Natural killer cell (primary cell): Measurements from ENCODE around the gene UBE2D2. TPM values are rescaled to one million over a fixed set of nuclear protein-coding genes. Genes with fewer than 3 reads are reported as not detected.
A peak's percentile ranks its signal among the peaks of the same experiment; 100 is the strongest.

Experiments used
- ATAC-seq, 3 donors: fragments of 150-1000 bp in 2 of 3; fragments of 200-7000 bp in 1 of 3; cut with Tn5 transposase; 1 replicate in 1 of 3; 2 replicates in 2 of 3; pipeline ENCODE4 v1.10.0; 2021; ENCODE audit warnings: mild to moderate bottlenecking in 2 of 3, moderate library complexity in 2 of 3
- DNase-seq, 2 donors: peaks; one replicate each; pipeline versions ENCODE4 v3.0.0 to v3.0.0-alpha.2; 2013 to 2021; ENCODE audit warnings: mixed read lengths in 1 of 2
- H3K27ac ChIP-seq: one replicate; pipeline ENCODE4 v1.5.1; 2013; ENCODE audit warnings: mild to moderate bottlenecking, low read length
- H3K27me3 ChIP-seq: one replicate; pipeline ENCODE4 v1.6.1; 2013; ENCODE audit warnings: low read length; ENCODE audit not compliant: control insufficient read depth, insufficient read depth
- H3K36me3 ChIP-seq: one replicate; pipeline ENCODE4 v1.6.1; 2013; ENCODE audit warnings: low read length; ENCODE audit not compliant: control insufficient read depth, insufficient read depth
- H3K4me1 ChIP-seq: one replicate; pipeline ENCODE4 v1.6.1; 2013; ENCODE audit warnings: low read length; ENCODE audit not compliant: control insufficient read depth, insufficient read depth
- H3K4me3 ChIP-seq: one replicate; pipeline ENCODE4 v1.5.1; 2013; ENCODE audit warnings: low read length
- H3K9me3 ChIP-seq: one replicate; pipeline ENCODE4 v1.6.1; 2013; ENCODE audit warnings: low read length; ENCODE audit not compliant: control insufficient read depth, insufficient read depth
- H3K27ac Mint-ChIP-seq, 2 donors: one replicate each; pipeline ENCODE4 v1.8.0; 2022; ENCODE audit warnings: mild to moderate bottlenecking in 2 of 2, mixed read lengths in 2 of 2, moderate library complexity in 1 of 2
- H3K27me3 Mint-ChIP-seq, 2 donors: one replicate each; pipeline ENCODE4 v1.8.0; 2022; ENCODE audit warnings: low read depth in 2 of 2, mixed read lengths in 2 of 2
- H3K36me3 Mint-ChIP-seq: one replicate; pipeline ENCODE4 v1.8.0; 2022; ENCODE audit warnings: mixed read lengths
- H3K4me1 Mint-ChIP-seq, 2 donors: one replicate each; pipeline ENCODE4 v1.8.0; 2022; ENCODE audit warnings: mixed read lengths in 2 of 2
- H3K4me3 Mint-ChIP-seq: one replicate; pipeline ENCODE4 v1.8.0; 2022; ENCODE audit warnings: mild to moderate bottlenecking, moderate library complexity, mixed read lengths
- H3K9me3 Mint-ChIP-seq, 2 donors: one replicate each; pipeline ENCODE4 v1.8.0; 2022; ENCODE audit warnings: mixed read lengths in 2 of 2
- WGBS: methylation state at CpG from one replicate; pipeline ENCODE4 v1.1.7; 2013; ENCODE audit warnings: missing lambda C conversion rate; ENCODE audit not compliant: insufficient coverage; 5-methylcytosine and 5-hydroxymethylcytosine counted together
- intact Hi-C: fragments of 100-400 bp; cut with micrococcal nuclease; formaldehyde crosslinking; loops from one replicate; pipeline ENCODE4 v1.14.2; 2022
- total RNA-seq, 4 donors: library from RNA; stranded (reverse); fragments of 120-200 nt in 1 of 4; gene quantifications; one replicate each; pipeline versions ENCODE4 v1.2.3 to v1.2.4, GENCODE V29; 2013 to 2022
- TF ChIP-seq, protein P1 (sequence below): fragments of 200-600 bp; IDR thresholded peaks from one replicate; pipeline ENCODE4 v1.8.0; 2022; ENCODE audit warnings: antibody characterized with exemption

UBE2D2 gene
- total RNA-seq, 3 donors from 2014 or later (not counting 1 experiment from before 2014, with no cell fraction given): 127 to 139 (median 131) TPM

DNA sequence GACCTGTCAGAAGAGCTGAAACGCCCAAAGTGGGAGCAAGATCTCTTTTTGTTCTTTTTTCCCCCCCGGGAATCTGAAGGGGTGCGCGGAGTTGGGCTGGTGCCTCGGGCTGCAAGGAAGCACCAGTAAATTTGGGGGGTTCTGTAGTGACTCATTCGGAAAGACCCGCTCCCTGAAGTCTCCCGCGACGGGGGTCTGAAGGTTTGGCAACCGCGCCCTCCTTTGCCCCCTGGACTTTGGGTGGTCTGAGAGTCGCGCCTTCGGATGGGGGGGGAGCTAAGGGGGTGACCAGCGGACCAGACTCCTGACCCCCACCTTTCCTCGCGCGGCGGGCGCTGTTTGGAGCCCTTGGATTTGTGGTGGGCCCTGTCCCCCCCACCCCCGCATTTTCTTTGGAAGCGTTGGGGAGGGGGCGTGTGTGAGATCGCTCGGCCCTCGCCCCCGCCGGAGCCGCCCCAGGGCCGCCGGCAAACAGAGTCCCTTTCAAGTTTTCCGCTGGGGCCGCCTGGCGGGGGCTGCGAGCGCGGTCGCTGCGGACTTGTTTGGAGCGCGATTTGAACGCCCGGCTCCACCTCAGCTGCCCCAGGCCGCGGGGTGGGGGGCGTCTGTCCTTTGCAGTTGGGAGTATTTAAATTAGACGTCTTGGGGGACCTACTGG lies 89.0 kb downstream of the UBE2D2 start:
- Histone ChIP-seq H3K4me1 (peaks cover 79% of the 10 kb centered on the region), H3K9me3 (no peaks in the 10 kb centered on the region), H3K4me3 (peak overlapping the region; percentile 73), H3K27me3 (no peaks in the 10 kb centered on the region), H3K27ac (peak overlapping the region; percentile 85), H3K36me3 (no peaks in the 10 kb centered on the region)
- Mint-ChIP-seq H3K9me3 (no peaks in the 10 kb centered on the region), H3K36me3 (no peaks in the 10 kb centered on the region), H3K27me3 (no peaks in the 10 kb centered on the region), H3K4me1 (peaks cover 54 to 75% of the 10 kb centered on the region in 2 donors), H3K27ac (peak overlapping the region; percentile 91 to 94), H3K4me3 (peak overlapping the region; percentile 88)
- ATAC-seq (no peak), DNase-seq (peak; percentile 56 to 57)
- WGBS: under 1% methylated on average over 48 of the region's 48 CpGs
- intact Hi-C loops: no loop called here
- TF ChIP-seq, protein P1, sequence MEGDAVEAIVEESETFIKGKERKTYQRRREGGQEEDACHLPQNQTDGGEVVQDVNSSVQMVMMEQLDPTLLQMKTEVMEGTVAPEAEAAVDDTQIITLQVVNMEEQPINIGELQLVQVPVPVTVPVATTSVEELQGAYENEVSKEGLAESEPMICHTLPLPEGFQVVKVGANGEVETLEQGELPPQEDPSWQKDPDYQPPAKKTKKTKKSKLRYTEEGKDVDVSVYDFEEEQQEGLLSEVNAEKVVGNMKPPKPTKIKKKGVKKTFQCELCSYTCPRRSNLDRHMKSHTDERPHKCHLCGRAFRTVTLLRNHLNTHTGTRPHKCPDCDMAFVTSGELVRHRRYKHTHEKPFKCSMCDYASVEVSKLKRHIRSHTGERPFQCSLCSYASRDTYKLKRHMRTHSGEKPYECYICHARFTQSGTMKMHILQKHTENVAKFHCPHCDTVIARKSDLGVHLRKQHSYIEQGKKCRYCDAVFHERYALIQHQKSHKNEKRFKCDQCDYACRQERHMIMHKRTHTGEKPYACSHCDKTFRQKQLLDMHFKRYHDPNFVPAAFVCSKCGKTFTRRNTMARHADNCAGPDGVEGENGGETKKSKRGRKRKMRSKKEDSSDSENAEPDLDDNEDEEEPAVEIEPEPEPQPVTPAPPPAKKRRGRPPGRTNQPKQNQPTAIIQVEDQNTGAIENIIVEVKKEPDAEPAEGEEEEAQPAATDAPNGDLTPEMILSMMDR: peak; percentile 47

GRCh38 chr5:139650689-139651042 lies 89.5 kb downstream of the UBE2D2 start:
- TF ChIP-seq, protein P1: peak; percentile 4
- Histone ChIP-seq H3K27me3 (no peaks in the 10 kb centered on the region), H3K27ac (peak overlapping the region; percentile 85), H3K4me1 (peaks cover 79% of the 10 kb centered on the region), H3K4me3 (peak overlapping the region; percentile 73), H3K36me3 (no peaks in the 10 kb centered on the region), H3K9me3 (no peaks in the 10 kb centered on the region)
- DNase-seq (no peak), ATAC-seq (no peak)
- peak overlapping the region; percentile 88 for H3K4me3 Mint-ChIP-seq
- H3K4me1 Mint-ChIP-seq: peaks cover 57 to 78% of the 10 kb centered on the region in 2 donors
- no peaks in the 10 kb centered on the region for H3K9me3 Mint-ChIP-seq
- H3K36me3 Mint-ChIP-seq: no peaks in the 10 kb centered on the region
- no peaks in the 10 kb centered on the region for H3K27me3 Mint-ChIP-seq
- intact Hi-C loops: no loop called here
- H3K27ac Mint-ChIP-seq: peak overlapping the region; percentile 91 to 94
- 8% methylated on average over 12 of the region's 13 CpGs for WGBS

- intact Hi-C loops: no loop called here
- H3K27ac ChIP-seq: peak overlapping the region; percentile 85
- Mint-ChIP-seq H3K27ac (peak overlapping the region; percentile 91 to 94), H3K9me3 (no peaks in the 10 kb centered on the region), H3K27me3 (no peaks in the 10 kb centered on the region), H3K4me3 (peak overlapping the region; percentile 88), H3K36me3 (no peaks in the 10 kb centered on the region), H3K4me1 (peaks cover 63 to 83% of the 10 kb centered on the region in 2 donors)
- ATAC-seq: no peak
- peaks cover 85% of the 10 kb centered on the region for H3K4me1 ChIP-seq
- DNase-seq: no peak
- 25% methylated on average over 14 of the region's 14 CpGs for WGBS
- no peaks in the 10 kb centered on the region for H3K36me3 ChIP-seq
- peak overlapping the region; percentile 73 for H3K4me3 ChIP-seq
- TF ChIP-seq, protein P1: no peak
- H3K27me3 ChIP-seq: no peaks in the 10 kb centered on the region
- H3K9me3 ChIP-seq: no peaks in the 10 kb centered on the region
Measured at GRCh38 chr5:139651043-139651834, 90.1 kb downstream of the UBE2D2 start.
